ENCODE data around the gene DLG5. TPM values are rescaled to one million over a fixed set of nuclear protein-coding genes. Genes with fewer than 3 reads are reported as not detected.

The DLG5 gene
- total and polyA plus RNA-seq, 4 donors = 6.6 to 33.2 (median 15.8) TPM

DNA sequence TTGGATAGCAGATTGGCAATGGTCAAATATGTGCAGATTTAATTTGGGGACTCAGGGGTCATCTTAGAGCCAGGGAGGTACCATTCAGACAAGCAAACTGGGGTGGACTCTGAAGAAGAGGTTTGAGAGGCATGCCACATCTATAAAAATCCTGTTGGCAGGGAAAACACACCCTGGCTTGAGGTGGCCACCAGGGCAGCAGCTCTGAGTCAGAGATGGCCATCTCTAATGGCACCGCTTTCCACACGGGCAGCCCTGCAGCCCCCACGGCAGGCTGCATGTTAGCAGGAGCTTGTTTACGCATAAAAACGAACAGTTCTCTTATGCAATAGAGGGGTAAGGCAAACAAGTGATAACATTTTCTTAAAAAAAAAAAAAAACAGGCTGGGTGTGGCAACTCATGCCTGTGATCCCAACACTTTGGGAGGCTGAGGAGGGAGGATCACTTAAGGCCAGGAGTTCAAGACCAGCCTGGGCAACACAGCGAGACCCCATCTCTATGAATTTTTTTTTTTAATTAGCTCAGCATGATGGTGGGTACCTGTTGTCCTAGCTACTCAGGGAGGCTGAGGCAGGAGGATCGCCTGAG, 14.9 kb downstream of the DLG5 start:
- Histone ChIP-seq H3K9me3 (ENCODE audit: control insufficient read depth in 4 of 4, insufficient read depth in 3 of 4, low read length in 3 of 4) (no peaks in the 10 kb centered on the region), H3K4me3 (no peak overlapping the region), H3K27ac (ENCODE audit: low read depth in 1 of 2, low read length in 1 of 2) (no peak overlapping the region), H3K9ac (ENCODE audit: insufficient read depth in 1 of 2, low read length in 2 of 2) (no peak overlapping the region), H3K36me3 (ENCODE audit: control insufficient read depth in 4 of 4, insufficient read depth in 4 of 4, low read length in 4 of 4) (no peaks in the 10 kb centered on the region), H3K4me1 (ENCODE audit: control insufficient read depth in 5 of 5, insufficient read depth in 5 of 5, low read length in 5 of 5) (peaks cover 0 to 13% (median 9%) of the 10 kb centered on the region in 5 donors), H3K27me3 (ENCODE audit: control insufficient read depth in 3 of 3, insufficient read depth in 3 of 3, low read length in 2 of 3) (no peaks in the 10 kb centered on the region)
- TF ChIP-seq, protein P1, sequence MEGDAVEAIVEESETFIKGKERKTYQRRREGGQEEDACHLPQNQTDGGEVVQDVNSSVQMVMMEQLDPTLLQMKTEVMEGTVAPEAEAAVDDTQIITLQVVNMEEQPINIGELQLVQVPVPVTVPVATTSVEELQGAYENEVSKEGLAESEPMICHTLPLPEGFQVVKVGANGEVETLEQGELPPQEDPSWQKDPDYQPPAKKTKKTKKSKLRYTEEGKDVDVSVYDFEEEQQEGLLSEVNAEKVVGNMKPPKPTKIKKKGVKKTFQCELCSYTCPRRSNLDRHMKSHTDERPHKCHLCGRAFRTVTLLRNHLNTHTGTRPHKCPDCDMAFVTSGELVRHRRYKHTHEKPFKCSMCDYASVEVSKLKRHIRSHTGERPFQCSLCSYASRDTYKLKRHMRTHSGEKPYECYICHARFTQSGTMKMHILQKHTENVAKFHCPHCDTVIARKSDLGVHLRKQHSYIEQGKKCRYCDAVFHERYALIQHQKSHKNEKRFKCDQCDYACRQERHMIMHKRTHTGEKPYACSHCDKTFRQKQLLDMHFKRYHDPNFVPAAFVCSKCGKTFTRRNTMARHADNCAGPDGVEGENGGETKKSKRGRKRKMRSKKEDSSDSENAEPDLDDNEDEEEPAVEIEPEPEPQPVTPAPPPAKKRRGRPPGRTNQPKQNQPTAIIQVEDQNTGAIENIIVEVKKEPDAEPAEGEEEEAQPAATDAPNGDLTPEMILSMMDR (IDR thresholded peaks at IDR 0.05; ENCODE audit: control extremely low read depth, extremely low read depth) = no peak
- no peak for ATAC-seq (ENCODE audit: insufficient read depth, low FRiP score)
- 72 to 73% methylated on average over 7 of the region's 7 CpGs for WGBS, 2 donors
- no peak for DNase-seq

DNA sequence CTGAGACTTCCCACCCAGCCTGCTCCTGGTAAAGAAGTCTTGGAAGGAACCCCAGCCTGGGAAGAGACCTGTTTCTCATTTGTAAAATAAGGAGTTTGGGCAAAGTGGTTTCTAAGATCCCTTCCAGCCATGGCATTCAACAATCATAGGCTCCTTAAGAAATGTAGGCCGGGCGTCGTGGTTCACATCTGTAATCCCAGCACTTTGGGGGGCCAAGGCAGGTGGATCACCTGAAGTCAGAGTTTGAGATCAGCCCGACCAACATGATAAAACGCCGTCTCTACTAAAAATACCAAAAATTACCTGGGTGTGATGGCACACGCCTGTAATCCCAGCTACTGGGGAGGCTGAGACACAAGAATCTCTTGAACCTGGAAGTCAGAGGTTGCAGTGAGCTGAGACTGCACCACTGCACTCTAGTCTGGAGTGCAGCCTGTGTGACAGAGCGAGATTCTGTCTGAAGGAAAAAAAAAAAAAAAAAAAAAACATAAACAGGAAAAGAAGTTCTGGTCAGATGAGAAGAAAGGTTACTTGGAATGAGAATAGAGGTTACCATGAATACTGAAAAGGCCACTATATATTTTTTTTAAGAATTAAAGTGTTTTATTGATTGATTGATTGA, 15.9 kb downstream of the DLG5 start:
- H3K27ac ChIP-seq (ENCODE audit: low read depth in 1 of 2, low read length in 1 of 2) = no peak overlapping the region
- no peaks in the 10 kb centered on the region for H3K36me3 ChIP-seq (ENCODE audit: control insufficient read depth in 4 of 4, insufficient read depth in 4 of 4, low read length in 4 of 4)
- TF ChIP-seq, protein P1 (IDR thresholded peaks at IDR 0.05; ENCODE audit: control extremely low read depth, extremely low read depth) = no peak
- H3K27me3 ChIP-seq (ENCODE audit: control insufficient read depth in 3 of 3, insufficient read depth in 3 of 3, low read length in 2 of 3) = no peaks in the 10 kb centered on the region
- WGBS, 2 donors = 89 to 95% methylated on average over 8 of the region's 8 CpGs
- no peak overlapping the region for H3K4me3 ChIP-seq
- ATAC-seq (ENCODE audit: insufficient read depth, low FRiP score) = no peak
- H3K9me3 ChIP-seq (ENCODE audit: control insufficient read depth in 4 of 4, insufficient read depth in 3 of 4, low read length in 3 of 4) = no peaks in the 10 kb centered on the region
- no peak for DNase-seq
- H3K9ac ChIP-seq (ENCODE audit: insufficient read depth in 1 of 2, low read length in 2 of 2) = no peak overlapping the region
- peaks cover 0 to 17% (median 9%) of the 10 kb centered on the region in 5 donors for H3K4me1 ChIP-seq (ENCODE audit: control insufficient read depth in 5 of 5, insufficient read depth in 5 of 5, low read length in 5 of 5)

DNA sequence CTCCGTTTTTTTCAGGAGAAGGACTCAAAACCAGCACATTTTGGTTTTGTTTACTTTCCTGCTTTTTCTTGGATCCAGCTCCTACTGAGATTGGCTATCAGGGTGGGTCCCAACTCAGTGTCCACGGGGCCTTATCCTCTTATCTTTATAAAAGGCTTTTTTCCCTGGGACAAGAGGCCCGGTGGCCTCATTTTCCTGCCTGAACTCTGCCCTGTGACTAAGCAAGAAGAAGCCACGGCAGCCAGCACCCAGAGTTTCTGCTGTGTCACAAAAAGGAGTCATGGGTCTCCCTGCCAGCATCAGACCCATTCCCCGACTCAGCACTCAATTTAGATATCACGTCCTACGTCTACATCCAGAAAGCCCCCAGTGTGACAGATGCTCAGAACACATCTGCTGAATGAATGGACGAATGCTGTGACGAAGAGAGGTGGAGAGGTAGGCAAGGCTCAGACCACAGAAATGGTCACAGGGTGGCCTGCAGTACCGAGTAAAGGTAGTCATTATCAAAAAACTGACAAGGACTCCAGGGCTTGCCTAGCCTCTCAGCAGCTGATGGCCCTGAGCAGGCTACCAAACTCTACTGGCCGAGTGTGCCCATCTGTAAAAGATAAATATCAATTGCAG, 16.7 kb downstream of the DLG5 start:
- H3K36me3 ChIP-seq (ENCODE audit: control insufficient read depth in 4 of 4, insufficient read depth in 4 of 4, low read length in 4 of 4) = no peaks in the 10 kb centered on the region
- H3K4me1 ChIP-seq (ENCODE audit: control insufficient read depth in 5 of 5, insufficient read depth in 5 of 5, low read length in 5 of 5) = peaks cover 0 to 17% (median 9%) of the 10 kb centered on the region in 5 donors
- ATAC-seq (ENCODE audit: insufficient read depth, low FRiP score) = no peak
- no peaks in the 10 kb centered on the region for H3K9me3 ChIP-seq (ENCODE audit: control insufficient read depth in 4 of 4, insufficient read depth in 3 of 4, low read length in 3 of 4)
- no peak overlapping the region for H3K4me3 ChIP-seq
- WGBS, 2 donors = 54 to 57% methylated on average over 11 of the region's 11 CpGs
- H3K27ac ChIP-seq (ENCODE audit: low read depth in 1 of 2, low read length in 1 of 2) = no peak overlapping the region
- peak in 1 of 3 donors; percentile 33 for DNase-seq
- TF ChIP-seq, protein P1 (IDR thresholded peaks at IDR 0.05; ENCODE audit: control extremely low read depth, extremely low read depth) = no peak
- no peak overlapping the region for H3K9ac ChIP-seq (ENCODE audit: insufficient read depth in 1 of 2, low read length in 2 of 2)
- no peaks in the 10 kb centered on the region for H3K27me3 ChIP-seq (ENCODE audit: control insufficient read depth in 3 of 3, insufficient read depth in 3 of 3, low read length in 2 of 3)
